GM10266 (cell line): ENCODE measurements around the gene QKI.

Source experiments
- DNase-seq: peaks from one replicate; pipeline ENCODE4 v3.0.0; 2012; ENCODE audit errors: extremely low spot score
- CTCF ChIP-seq: IDR thresholded peaks from 2 replicates; pipeline ENCODE4 v1.5.1; 2012; ENCODE audit warnings: mild to moderate bottlenecking, low read depth; ENCODE audit not compliant: control insufficient read depth, insufficient read depth; ENCODE audit errors: missing control alignments

The QKI gene

GRCh38 chr6:163414117-163414945, at the start of gene QKI:
Gene QKI (plus strand): TSS chr6:163414718. CDS start chr6:163415194, 476 bp downstream.
- TF ChIP-seq CTCF = no peak
- DNase-seq = peak; percentile 88

GRCh38 chr6:163366288-163366687, 48.2 kb upstream of the QKI start:
- no peak for DNase-seq
- TF ChIP-seq CTCF = no peak

GRCh38 chr6:163367497-163368183, 46.9 kb upstream of the QKI start:
- no peak for DNase-seq
- TF ChIP-seq CTCF = no peak

GRCh38 chr6:163369141-163369540, 45.4 kb upstream of the QKI start:
- DNase-seq = no peak
- TF ChIP-seq CTCF = no peak

- no peak for DNase-seq
- TF ChIP-seq CTCF = no peak
These were observed 44.7 kb upstream of the QKI start for GRCh38 chr6:163369628-163370365.

GRCh38 chr6:163370464-163371117, 43.9 kb upstream of the QKI start:
- DNase-seq = no peak
- no peak for TF ChIP-seq CTCF

GRCh38 chr6:163371129-163371528, 43.4 kb upstream of the QKI start:
- TF ChIP-seq CTCF = no peak

More at GRCh38 chr6:163371129-163371528, 43.4 kb upstream of the QKI start:
- DNase-seq = no peak
